ENCODE results near the gene CDIP1. TPM values are rescaled to one million over a fixed set of nuclear protein-coding genes. Genes with fewer than 3 reads are reported as not detected.

CDIP1 gene
- total RNA-seq, 4 donors from 2014 or later: 18.3 to 33.4 (median 28.3) TPM

- Histone ChIP-seq H3K4me3 (no peak overlapping the region), H3K27me3 (no peaks in the 10 kb centered on the region), H3K4me1 (peaks cover 6 to 38% (median 22%) of the 10 kb centered on the region in 4 donors), H3K27ac (replicated peaks in 1 of 4) (peak overlapping the region in 2 of 4 donors; percentile 16 to 30), H3K9me3 (no peaks in the 10 kb centered on the region), H3K36me3 (peaks cover 0 to 56% (median 35%) of the 10 kb centered on the region in 4 donors)
- intact Hi-C loops (cut with DNase I): no loop called here
- no peak for TF ChIP-seq CTCF (IDR thresholded peaks at IDR 0.05)
- no peak for TF ChIP-seq POLR2A (IDR thresholded peaks at IDR 0.05; ENCODE audit: low read depth)
- TF ChIP-seq POLR2AphosphoS5 (IDR thresholded peaks at IDR 0.05): no peak
- no peak for TF ChIP-seq EP300 (IDR thresholded peaks at IDR 0.05)
- WGBS: 63% methylated on average over 1 of the region's 1 CpG
- DNase-seq (ENCODE audit: extremely low spot score): no peak
Observed at GRCh38 chr16:4488499-4488967, 50.0 kb downstream of the CDIP1 start.

- peak overlapping the region in 2 of 4 donors; percentile 16 to 37 for H3K27ac ChIP-seq (replicated peaks in 1 of 4)
- H3K27me3 ChIP-seq: no peaks in the 10 kb centered on the region
- no peaks in the 10 kb centered on the region for H3K9me3 ChIP-seq
- DNase-seq (ENCODE audit: extremely low spot score): no peak
- H3K4me1 ChIP-seq: peaks cover 6 to 38% (median 22%) of the 10 kb centered on the region in 4 donors
- intact Hi-C loops (cut with DNase I): no loop called here
- TF ChIP-seq EP300 (IDR thresholded peaks at IDR 0.05) (no peak), POLR2AphosphoS5 (IDR thresholded peaks at IDR 0.05) (no peak), CTCF (IDR thresholded peaks at IDR 0.05) (no peak), POLR2A (IDR thresholded peaks at IDR 0.05; ENCODE audit: low read depth) (no peak)
- H3K4me3 ChIP-seq: no peak overlapping the region
- WGBS: 63% methylated on average over 5 of the region's 5 CpGs
- peaks cover 0 to 56% (median 36%) of the 10 kb centered on the region in 4 donors for H3K36me3 ChIP-seq
Observed at GRCh38 chr16:4487955-4488498, 50.5 kb downstream of the CDIP1 start.

- no peak for TF ChIP-seq CTCF (IDR thresholded peaks at IDR 0.05)
- no peak for TF ChIP-seq EP300 (IDR thresholded peaks at IDR 0.05)
- TF ChIP-seq POLR2A (IDR thresholded peaks at IDR 0.05; ENCODE audit: low read depth): no peak
- TF ChIP-seq POLR2AphosphoS5 (IDR thresholded peaks at IDR 0.05): peak; percentile 26 to 47
- peaks cover 6 to 45% (median 22%) of the 10 kb centered on the region in 4 donors for H3K4me1 ChIP-seq
- no peak for DNase-seq (ENCODE audit: extremely low spot score)
- H3K27ac ChIP-seq (replicated peaks in 1 of 4): peak overlapping the region; percentile 37 to 66 (median 46)
- no peaks in the 10 kb centered on the region for H3K9me3 ChIP-seq
- no peaks in the 10 kb centered on the region for H3K27me3 ChIP-seq
- H3K36me3 ChIP-seq: peaks cover 0 to 55% (median 36%) of the 10 kb centered on the region in 4 donors
- WGBS: 92% methylated on average over 3 of the region's 3 CpGs
- H3K4me3 ChIP-seq: no peak overlapping the region
- intact Hi-C loops (cut with DNase I): no loop called here
Observed at GRCh38 chr16:4486126-4486893, 52.3 kb downstream of the CDIP1 start.

- Histone ChIP-seq H3K4me3 (no peak overlapping the region), H3K27me3 (no peaks in the 10 kb centered on the region), H3K36me3 (peaks cover 0 to 36% (median 18%) of the 10 kb centered on the region in 4 donors), H3K4me1 (peaks cover 20 to 44% (median 28%) of the 10 kb centered on the region in 4 donors), H3K9me3 (no peaks in the 10 kb centered on the region), H3K27ac (replicated peaks in 1 of 4) (no peak overlapping the region)
- intact Hi-C loops (cut with DNase I): no loop called here
- 91% methylated on average over 1 of the region's 1 CpG for WGBS
- no peak for TF ChIP-seq POLR2AphosphoS5 (IDR thresholded peaks at IDR 0.05)
- no peak for TF ChIP-seq EP300 (IDR thresholded peaks at IDR 0.05)
- no peak for TF ChIP-seq CTCF (IDR thresholded peaks at IDR 0.05)
- TF ChIP-seq POLR2A (IDR thresholded peaks at IDR 0.05; ENCODE audit: low read depth): no peak
- DNase-seq (ENCODE audit: extremely low spot score): no peak
Observed at GRCh38 chr16:4481963-4482362, 56.6 kb downstream of the CDIP1 start.

Measured in esophagus muscularis mucosa (tissue), 4 donors.